Left lobe of liver (tissue), 2 donors: ENCODE results near the gene CRTC1. TPM values are rescaled to one million over a fixed set of nuclear protein-coding genes. Genes with fewer than 3 reads are reported as not detected.
"Not testable (repeated sequence)": the region's sequence is repeated elsewhere in the genome, so short reads cannot be mapped to it uniquely, and the experiment has no call there.

Experiments used
- ATAC-seq: fragments of 200-7000 bp; cut with Tn5 transposase; one replicate; pipeline ENCODE4 v1.9.1; 2020; ENCODE audit warnings: mild to moderate bottlenecking, moderate library complexity
- DNase-seq: peaks from one replicate; pipeline ENCODE4 v3.0.0-alpha.2; 2020; ENCODE audit warnings: low spot score
- total RNA-seq: library from RNA; stranded (reverse); gene quantifications from one replicate; pipeline ENCODE4 v1.2.1, GENCODE V29; 2021
- donor health status: DM: no; HTN: no; CAD: no; lungs with moderate emphysema.
- donor health status: DM: no; HTN: yes; CAD: no.

Gene CRTC1
- total RNA-seq, 1 donor from 2014 or later, result 6.2 TPM

- no peak for DNase-seq
- ATAC-seq, result no peak
Measured at GRCh38 chr19:18667531-18668251, 15.8 kb upstream of the CRTC1 start.

- no peak for DNase-seq
Measured at GRCh38 chr19:18668252-18668631, 15.2 kb upstream of the CRTC1 start.

GRCh38 chr19:18668744-18669523, 14.5 kb upstream of the CRTC1 start:
- DNase-seq (no peak), ATAC-seq (no peak)

More at GRCh38 chr19:18668252-18668631, 15.2 kb upstream of the CRTC1 start:
- no peak for ATAC-seq

- ATAC-seq (no peak), DNase-seq (no peak)
Measured at GRCh38 chr19:18669524-18669817, 14.0 kb upstream of the CRTC1 start.

- no peak for ATAC-seq
- no peak for DNase-seq
Measured at GRCh38 chr19:18669883-18670282, 13.6 kb upstream of the CRTC1 start.

GRCh38 chr19:18670312-18670711, 13.2 kb upstream of the CRTC1 start:
- ATAC-seq, result no peak
- DNase-seq, result no peak

GRCh38 chr19:18671303-18672043, 12.0 kb upstream of the CRTC1 start:
- ATAC-seq (no peak), DNase-seq (no peak)

GRCh38 chr19:18672044-18672451, 11.4 kb upstream of the CRTC1 start:
- no peak for ATAC-seq
- DNase-seq, result no peak

GRCh38 chr19:18672606-18673337, 10.7 kb upstream of the CRTC1 start:
- DNase-seq (peak; percentile 64), ATAC-seq (peak; percentile 78)

GRCh38 chr19:18674616-18675015, 8.9 kb upstream of the CRTC1 start:
- DNase-seq, result no peak

GRCh38 chr19:18675779-18676178, 7.7 kb upstream of the CRTC1 start:
- ATAC-seq, result no peak
- DNase-seq, result no peak

More at GRCh38 chr19:18674616-18675015, 8.9 kb upstream of the CRTC1 start:
- ATAC-seq, result peak; percentile 26

GRCh38 chr19:18676692-18677091, 6.8 kb upstream of the CRTC1 start:
- no peak for ATAC-seq
- no peak for DNase-seq

GRCh38 chr19:18677156-18677555, 6.3 kb upstream of the CRTC1 start:
- DNase-seq (no peak), ATAC-seq (no peak)

GRCh38 chr19:18680148-18680547, 3.3 kb upstream of the CRTC1 start:
- not testable (repeated sequence) for DNase-seq, ATAC-seq

GRCh38 chr19:18682807-18683108, 722 bp upstream of the CRTC1 start:
- DNase-seq, result no peak
- no peak for ATAC-seq

- ATAC-seq, result no peak
- DNase-seq, result no peak
Measured at GRCh38 chr19:18683958-18684641, 620 bp downstream of the CRTC1 start.

GRCh38 chr19:18684642-18684993, 1.1 kb downstream of the CRTC1 start:
- DNase-seq (no peak), ATAC-seq (no peak)

- peak; percentile 45 for ATAC-seq
Measured at GRCh38 chr19:18685597-18686190, 2.2 kb downstream of the CRTC1 start.

GRCh38 chr19:18687740-18688465, 4.4 kb downstream of the CRTC1 start:
- no peak for ATAC-seq
- no peak for DNase-seq

More at GRCh38 chr19:18685597-18686190, 2.2 kb downstream of the CRTC1 start:
- no peak for DNase-seq

GRCh38 chr19:18696023-18696422, 12.5 kb downstream of the CRTC1 start:
- no peak for ATAC-seq
- no peak for DNase-seq
